NCI-H128 (cell line): Measurements from ENCODE around the gene PHC3.
"Not testable (repeated sequence)": the region's sequence is repeated elsewhere in the genome, so short reads cannot be mapped to it uniquely, and the experiment has no call there.

Source experiments
- DNase-seq: peaks from one replicate; lab custom pipeline; 2025; ENCODE audit not compliant: unreplicated experiment; lab: John Stamatoyannopoulos, UW

PHC3 gene

DNA sequence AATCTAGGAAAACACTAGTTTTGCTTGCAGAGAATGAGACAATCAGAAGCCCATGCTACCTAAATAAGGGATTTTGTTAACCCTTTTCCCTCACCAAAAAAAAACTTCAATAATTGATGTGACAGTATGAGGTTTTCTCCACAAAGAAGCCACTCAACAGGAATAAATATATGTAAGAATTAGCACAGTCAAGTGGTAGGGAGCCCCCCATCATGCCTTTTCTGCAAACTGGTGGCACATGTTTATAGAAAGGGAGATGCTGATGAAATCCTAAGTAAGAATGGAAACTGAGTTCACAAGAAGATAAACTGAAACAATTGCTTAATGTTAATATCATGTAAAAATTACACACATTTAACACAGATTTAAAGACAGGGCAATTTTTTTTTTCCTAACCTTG is 51.0 kb downstream of the PHC3 start:
- no peak for DNase-seq

- no peak for DNase-seq
These were observed 52.5 kb downstream of the PHC3 start for GRCh38 chr3:170128977-170129431.

DNA sequence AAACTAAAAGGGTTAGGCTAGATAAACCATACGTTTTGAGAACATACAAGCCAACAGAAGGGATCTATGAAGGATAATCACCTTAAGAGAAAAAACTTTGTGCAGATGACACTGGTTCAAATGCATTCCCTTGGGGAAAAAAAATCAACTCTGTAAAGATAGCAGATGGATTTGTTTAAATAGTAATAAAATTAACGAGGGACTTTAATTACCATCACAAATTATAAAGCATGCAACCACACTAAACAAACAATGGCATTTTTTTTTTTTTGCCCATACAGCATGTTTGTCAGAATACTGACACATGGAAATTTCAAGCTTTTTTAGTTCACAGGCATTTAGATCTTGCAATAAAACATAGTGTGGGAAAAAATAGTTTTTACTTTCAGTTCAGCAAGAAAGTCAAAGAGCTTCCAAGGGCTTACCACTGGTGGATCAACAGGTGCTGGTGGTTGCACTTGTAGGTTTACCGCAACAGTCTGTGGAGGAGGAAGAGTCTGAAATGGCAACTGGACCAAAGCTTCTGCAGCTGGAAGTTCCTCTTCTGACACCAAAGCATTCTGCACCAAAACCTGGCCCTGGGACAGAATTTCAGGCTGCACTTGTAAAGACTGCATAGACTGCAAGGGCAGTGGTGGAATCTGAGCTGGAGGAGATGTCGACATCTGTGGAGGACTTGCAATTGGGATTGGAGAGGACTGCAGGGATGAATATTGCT is 53.1 kb downstream of the PHC3 start:
- no peak for DNase-seq

GRCh38 chr3:170117134-170117533 is 64.4 kb downstream of the PHC3 start:
- no peak for DNase-seq

GRCh38 chr3:170114165-170114564 is 67.4 kb downstream of the PHC3 start:
- not testable (repeated sequence) for DNase-seq

- DNase-seq = no peak
These were observed 70.3 kb downstream of the PHC3 start for GRCh38 chr3:170111147-170111771.

DNA sequence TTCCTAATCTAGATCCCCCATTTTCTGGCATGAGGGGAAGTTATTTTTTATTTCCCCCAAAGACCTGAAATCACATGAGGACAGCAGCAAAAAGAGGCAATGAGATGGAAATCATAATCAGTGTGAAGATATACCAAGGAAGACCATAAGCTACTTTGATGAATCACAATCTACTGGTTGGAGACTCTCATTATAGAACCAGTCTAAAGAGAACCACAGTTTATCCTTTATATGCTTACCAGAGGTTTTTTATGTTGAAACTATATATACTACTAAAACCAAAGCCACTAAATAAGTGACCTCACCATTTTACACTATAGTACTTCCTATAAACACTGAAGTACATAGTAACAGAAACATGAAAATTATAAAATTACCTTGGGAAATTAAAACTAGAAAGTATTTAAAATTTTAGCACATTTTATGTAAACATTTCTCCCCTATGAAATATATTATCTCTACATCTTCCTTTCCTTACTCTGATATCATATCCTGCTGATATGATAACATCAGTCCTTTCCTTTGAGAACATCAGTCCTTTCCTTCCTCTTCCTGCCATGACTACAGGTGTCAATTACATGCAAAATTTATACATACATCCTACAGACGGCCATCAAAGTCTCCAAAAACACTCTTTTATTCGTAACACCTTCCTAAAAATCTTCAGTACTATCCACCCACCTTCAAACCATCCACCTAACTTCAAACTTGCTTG is 71.8 kb downstream of the PHC3 start:
- DNase-seq = no peak

- DNase-seq = no peak
These were observed 72.6 kb downstream of the PHC3 start for GRCh38 chr3:170108955-170109354.

- no peak for DNase-seq
These were observed 73.6 kb downstream of the PHC3 start for GRCh38 chr3:170107941-170108340.

DNA sequence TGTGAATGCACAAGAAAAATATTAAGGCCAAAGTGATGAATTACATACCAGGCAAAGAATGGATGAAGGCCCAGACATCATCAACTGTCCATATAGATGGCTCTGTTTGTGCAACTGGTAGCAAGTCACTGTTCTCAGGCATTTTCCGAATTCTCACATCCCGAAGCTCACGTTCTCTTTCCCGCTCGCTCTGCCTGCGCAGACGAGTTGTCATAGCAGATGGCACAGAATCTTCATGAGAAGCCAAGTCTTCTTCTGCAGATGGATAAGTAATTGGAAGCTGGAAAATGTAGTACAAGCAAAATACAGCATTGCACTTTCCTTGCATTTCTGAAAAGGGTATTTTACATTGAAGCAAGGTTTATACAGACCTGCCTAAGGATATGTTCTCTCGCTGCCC is 79.1 kb downstream of the PHC3 start:
- no peak for DNase-seq

DNA sequence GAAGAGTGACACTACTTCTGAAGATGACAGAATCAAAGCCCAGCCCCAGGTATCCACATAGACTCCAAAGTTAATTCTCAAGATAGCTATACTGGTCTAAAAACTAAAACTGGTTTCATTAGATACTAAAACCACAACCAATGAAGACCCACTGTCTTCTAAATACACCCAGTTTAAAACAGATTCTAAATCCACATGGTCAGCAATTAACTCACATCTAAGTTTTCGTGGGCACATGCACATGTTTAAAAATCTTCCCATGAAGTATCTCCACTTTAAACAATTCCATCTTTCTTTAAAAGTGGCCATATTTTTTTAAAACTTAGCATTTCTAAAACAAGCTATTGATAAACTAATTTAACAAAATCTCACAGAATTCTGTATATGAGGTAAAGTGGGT is 80.6 kb downstream of the PHC3 start:
- no peak for DNase-seq

- no peak for DNase-seq
These were observed 82.8 kb downstream of the PHC3 start for GRCh38 chr3:170098753-170099152.

DNA sequence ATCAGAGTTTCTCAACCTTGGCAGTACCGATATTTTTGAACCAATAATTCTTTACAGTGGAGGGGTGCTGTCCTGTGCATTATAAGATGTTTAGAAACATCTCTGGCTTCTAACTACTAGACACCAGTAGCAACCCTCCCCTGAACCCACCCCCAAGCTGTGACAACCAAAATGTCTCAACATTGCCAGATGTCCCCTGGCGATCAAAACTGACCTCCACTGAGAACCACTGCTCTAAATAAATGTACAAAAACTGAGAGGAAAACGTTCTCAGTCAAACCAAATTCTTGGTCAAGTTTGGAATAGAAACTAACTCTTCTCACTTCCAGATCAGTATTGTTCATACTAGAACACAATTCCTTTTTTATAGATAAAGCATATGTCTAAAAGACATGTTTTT is 85.2 kb downstream of the PHC3 start:
- no peak for DNase-seq

DNA sequence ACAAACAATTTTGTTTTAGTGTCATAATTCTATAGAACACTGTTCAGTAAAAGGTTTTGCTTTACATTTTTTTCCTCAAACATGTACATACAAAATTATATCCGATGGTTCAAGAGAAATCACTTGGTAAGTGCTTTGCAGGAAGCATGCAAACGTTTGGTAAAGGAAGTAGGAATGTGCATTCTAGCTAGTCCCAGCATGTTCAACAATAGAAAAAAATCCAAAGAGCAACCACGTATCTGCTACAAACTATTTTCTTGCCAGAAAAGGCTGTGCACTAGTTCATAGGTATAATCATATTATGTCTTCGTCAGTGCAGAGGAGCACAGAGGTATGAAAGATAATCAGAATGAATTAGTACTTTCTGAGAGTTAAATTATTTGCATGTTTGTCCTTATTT is 85.8 kb downstream of the PHC3 start:
- no peak for DNase-seq

DNA sequence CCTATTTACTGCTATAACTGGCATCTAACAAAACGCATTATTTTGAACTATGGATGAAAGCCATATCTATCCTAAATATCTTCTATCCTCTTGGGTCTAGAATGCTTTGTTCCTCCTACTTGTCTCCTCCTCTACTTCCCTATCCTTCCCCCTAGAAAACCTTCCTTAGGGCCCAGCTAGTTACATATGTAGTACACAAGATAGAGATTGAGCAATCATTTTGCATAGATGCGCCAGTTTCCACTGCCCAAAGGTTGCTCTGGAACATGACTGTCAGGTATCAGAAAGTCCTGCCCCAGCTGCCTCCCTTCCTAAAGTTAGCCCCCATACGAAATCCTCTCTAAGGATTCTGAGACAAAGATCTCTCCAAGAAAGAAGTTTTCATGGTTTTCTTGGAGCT is 88.6 kb downstream of the PHC3 start:
- DNase-seq = no peak

- no peak for DNase-seq
These were observed 90.9 kb downstream of the PHC3 start for GRCh38 chr3:170090601-170090981.

DNA sequence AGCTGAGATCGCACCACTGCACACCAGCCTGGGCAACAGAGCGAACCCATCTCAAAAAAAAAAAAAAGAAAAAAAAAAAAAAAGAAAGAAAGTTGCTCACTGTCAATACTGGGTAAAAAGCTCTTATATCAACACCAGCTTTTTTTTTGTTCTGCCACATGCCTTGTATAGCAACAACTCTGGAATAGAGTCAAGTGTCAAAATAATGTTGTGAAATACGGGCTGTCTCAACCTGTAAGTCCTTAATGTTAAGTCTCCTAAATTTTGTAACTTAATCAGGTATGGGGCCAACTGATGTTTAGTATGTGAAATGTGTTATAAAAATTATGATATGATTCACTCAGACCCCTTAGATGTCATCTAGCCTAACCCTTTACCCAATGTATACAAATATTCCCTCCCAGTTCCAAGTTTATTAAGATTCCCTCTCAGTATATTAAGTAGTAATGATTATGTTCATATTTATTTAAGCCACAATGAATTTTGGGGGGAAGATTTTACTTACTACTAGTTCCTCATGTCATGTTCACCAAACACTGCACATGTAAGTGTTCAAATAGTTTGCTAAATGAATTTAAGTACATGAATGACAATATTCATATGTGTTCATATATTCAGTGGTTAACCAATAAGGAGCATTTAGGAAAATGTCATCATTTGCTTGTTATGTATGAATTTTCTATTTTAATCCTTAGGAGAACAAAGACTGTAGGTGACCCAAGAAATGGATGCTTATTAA is 91.5 kb downstream of the PHC3 start:
- no peak for DNase-seq

GRCh38 chr3:170085396-170085795 is 96.1 kb downstream of the PHC3 start:
- no peak for DNase-seq

GRCh38 chr3:170083343-170083742 is 98.2 kb downstream of the PHC3 start:
- DNase-seq = no peak

- no peak for DNase-seq
These were observed 100.3 kb downstream of the PHC3 start for GRCh38 chr3:170081079-170081741.

DNA sequence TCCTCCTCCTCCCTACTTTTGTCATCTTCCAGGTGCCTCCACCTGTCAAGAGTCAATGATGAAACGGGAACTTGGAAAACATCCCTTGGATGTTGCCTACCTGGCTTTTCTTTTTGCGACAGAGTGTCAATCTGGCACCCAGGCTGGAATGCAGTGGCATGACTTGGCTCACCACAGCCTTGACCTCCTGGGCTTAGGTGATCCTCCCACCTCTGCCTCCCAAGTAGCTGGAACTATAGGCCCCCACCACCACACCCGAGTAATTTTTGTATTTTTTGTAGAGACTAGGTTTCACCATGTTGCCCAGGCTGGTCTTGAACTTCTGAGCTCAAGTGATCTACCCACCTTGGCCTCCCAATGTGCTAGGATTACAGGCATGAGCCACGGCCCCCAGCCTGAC is 100.9 kb downstream of the PHC3 start:
- DNase-seq = no peak
